HG03159 (cell line): ENCODE results near the gene BSX.

Source experiments
- ATAC-seq: cut with Tn5 transposase; IDR thresholded peaks from one replicate; pipeline ENCODE4 v1.9.1; 2021; ENCODE audit warnings: mild to moderate bottlenecking, moderate library complexity; ENCODE audit not compliant: unreplicated experiment

BSX gene

GRCh38 chr11:122963961-122964360, 17.7 kb downstream of the BSX start:
- no peak for ATAC-seq

GRCh38 chr11:122954455-122954854, 27.2 kb downstream of the BSX start:
- no peak for ATAC-seq

DNA sequence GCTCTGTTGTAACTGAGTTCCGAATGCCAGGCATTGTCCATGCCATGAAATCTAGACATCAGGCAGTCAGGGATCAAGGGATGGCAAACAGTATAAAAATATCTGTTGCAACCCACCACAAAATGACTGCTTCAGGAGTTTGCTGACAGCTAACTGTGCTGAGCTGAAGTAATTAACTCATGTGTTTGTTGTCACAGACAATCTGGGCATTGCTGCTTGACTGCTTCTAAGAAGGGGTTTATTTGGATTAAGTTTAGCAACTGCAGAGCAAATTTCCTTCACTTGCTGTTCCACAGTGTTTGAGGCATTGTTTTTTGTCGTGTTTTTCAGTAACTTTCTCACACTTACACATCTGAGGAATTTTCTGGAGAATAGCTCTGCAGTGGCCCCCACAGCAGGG, 30.4 kb downstream of the BSX start:
- no peak for ATAC-seq

- no peak for ATAC-seq
These were observed 43.1 kb downstream of the BSX start for GRCh38 chr11:122938557-122938956.

DNA sequence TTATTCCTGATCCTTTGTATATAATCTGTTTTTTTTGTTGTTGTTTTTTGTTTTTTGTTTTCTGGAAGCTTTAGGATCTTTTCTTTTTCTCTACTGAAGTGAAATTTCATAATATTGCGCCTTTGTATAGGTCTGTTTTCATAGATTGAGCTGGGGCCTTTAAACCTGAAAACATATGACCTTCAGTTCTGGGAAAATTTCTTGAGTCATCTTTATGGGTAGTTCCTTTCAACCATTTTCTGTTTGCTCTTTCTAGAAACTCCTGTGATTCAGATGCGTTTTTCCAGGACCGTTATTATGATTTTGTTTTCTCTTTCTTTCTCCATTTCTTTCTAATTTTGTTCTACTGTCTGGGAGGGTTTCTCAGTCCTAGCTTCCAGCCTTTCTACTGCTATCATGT, 43.7 kb downstream of the BSX start:
- no peak for ATAC-seq

DNA sequence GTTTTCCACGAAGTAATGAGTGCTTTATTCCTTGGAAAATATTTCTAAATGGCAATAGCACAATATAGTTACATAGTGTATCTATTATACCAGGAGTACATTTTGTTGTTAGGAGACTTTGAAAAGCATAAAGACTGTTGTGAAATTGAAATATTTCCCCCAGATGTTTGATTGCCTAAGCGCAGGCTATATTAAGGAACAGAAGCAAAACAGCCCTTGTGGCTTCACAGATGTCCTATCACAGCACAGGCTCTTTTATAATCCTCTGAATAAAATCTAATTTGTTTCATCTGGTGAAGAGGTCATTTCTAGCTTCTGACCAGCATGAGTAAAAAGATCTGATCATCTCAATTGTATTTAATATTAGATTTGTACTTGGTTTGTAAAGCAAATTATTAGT, 48.2 kb downstream of the BSX start:
- no peak for ATAC-seq

DNA sequence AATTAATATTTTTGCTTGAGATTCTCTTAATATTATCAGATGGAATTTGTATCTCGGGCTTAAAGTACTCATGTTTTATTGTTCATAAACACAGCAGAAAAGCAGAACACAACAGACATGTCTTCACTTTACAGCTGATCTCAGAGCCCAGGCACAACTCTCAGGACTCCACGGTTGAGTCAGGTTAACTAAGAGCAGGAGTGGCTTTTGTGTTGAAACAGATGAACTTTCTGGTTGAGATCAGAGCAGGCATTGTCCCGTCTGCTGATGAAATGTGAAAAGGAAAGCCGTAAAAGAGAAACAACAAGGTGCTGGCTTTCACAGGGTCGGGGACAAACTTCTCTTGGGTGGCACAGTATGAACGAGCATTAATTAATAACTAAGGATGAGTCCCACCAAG, 50.1 kb downstream of the BSX start:
- no peak for ATAC-seq
